Measurements from ENCODE around the gene LRMDA.

LRMDA gene

DNA sequence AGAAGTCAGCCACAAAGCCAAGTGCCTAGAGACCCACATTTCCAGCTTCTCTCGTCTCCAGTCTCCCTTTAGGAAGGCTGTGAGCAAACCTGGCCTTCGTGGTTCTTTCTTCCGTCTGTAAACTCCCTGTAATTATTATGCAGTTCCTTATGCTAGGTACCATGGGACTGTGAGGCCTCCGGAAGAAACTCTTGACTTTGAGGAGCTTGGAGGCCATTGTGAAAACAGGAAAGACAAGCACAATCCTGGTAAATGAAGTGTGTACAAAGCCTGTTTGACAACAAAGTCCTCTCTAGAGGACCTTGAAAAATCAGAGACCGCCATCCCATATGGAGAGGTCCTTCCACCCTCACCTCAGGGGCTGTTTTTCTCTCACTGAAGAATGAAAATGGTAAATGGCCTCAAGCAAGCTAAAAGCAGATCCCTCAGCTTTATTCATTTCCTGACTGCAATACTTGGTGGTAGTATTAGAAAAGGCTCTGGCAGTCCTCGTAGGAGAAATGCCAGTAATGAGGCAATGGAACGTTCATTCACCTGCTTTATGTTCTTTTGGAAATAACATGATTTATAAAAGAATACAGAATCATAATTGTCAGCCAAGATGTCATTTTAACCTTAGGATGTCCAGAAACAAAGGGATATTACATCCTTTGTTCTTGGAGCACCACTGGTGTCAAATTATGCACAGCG is 926.4 kb downstream of the LRMDA start:
- TF ChIP-seq, protein P1, sequence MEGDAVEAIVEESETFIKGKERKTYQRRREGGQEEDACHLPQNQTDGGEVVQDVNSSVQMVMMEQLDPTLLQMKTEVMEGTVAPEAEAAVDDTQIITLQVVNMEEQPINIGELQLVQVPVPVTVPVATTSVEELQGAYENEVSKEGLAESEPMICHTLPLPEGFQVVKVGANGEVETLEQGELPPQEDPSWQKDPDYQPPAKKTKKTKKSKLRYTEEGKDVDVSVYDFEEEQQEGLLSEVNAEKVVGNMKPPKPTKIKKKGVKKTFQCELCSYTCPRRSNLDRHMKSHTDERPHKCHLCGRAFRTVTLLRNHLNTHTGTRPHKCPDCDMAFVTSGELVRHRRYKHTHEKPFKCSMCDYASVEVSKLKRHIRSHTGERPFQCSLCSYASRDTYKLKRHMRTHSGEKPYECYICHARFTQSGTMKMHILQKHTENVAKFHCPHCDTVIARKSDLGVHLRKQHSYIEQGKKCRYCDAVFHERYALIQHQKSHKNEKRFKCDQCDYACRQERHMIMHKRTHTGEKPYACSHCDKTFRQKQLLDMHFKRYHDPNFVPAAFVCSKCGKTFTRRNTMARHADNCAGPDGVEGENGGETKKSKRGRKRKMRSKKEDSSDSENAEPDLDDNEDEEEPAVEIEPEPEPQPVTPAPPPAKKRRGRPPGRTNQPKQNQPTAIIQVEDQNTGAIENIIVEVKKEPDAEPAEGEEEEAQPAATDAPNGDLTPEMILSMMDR (IDR thresholded peaks at IDR 0.05; ENCODE audit: borderline replicate concordance, insufficient read depth, low read depth, low read length), result no peak
- no peak overlapping the region for H3K4me3 ChIP-seq (ENCODE audit: low read depth, low read length)

- TF ChIP-seq, protein P1 (IDR thresholded peaks at IDR 0.05; ENCODE audit: borderline replicate concordance, insufficient read depth, low read depth, low read length), result no peak
- H3K4me3 ChIP-seq (ENCODE audit: low read depth, low read length), result no peak overlapping the region
Observed at GRCh38 chr10:76358743-76359395, 927.4 kb downstream of the LRMDA start.

DNA sequence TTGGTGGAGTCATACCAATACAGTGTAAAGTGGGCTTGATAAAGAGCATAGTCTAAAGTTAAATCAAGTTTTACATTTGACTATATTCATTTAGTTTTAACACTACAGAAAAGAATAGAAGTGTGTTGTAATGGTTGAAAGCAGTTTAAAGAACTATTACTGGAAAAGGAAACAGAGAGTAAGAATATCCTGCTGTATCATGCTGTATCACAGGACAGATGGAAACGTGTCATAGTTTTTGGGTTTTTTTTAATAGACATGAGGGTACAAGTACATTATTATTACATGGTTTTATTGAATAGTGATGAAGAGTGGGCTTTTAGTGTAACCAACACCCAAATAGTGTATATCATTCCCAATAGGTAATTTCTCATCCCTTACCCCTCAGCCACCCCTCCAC is 944.3 kb downstream of the LRMDA start:
- TF ChIP-seq, protein P1 (IDR thresholded peaks at IDR 0.05; ENCODE audit: borderline replicate concordance, insufficient read depth, low read depth, low read length), result no peak

DNA sequence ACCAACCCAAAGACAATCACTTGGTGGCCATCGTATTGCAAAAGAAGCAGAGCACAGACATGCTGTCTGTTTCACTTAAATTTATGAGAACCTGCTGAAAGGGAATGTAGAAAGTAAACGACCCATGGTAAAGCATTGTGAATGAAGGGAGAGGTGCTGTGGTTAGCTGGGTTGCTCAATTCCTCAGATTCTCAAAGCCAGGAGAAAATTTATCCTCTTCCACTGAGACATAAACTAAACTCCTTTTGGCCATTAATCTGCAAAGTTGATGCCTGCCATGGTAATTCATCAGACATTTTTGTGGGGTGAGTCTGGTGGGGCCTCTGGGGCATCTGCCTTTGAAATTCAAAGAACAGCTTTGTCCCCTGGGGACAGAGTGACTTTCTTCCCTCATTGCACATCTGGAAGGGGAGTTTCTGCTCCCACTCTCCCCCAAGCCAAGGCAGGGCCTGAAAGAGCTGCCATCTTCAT is 951.0 kb downstream of the LRMDA start:
- TF ChIP-seq, protein P1 (IDR thresholded peaks at IDR 0.05; ENCODE audit: borderline replicate concordance, insufficient read depth, low read depth, low read length), result no peak
- no peak overlapping the region for H3K4me3 ChIP-seq (ENCODE audit: low read depth, low read length)

More for the DNA sequence above, 944.3 kb downstream of the LRMDA start:
- no peak overlapping the region for H3K4me3 ChIP-seq (ENCODE audit: low read depth, low read length)

GRCh38 chr10:76388321-76389023 is 957.0 kb downstream of the LRMDA start:
- no peak overlapping the region for H3K4me3 ChIP-seq (ENCODE audit: low read depth, low read length)
- TF ChIP-seq, protein P1 (IDR thresholded peaks at IDR 0.05; ENCODE audit: borderline replicate concordance, insufficient read depth, low read depth, low read length), result no peak

- H3K4me3 ChIP-seq (ENCODE audit: low read depth, low read length), result no peak overlapping the region
- TF ChIP-seq, protein P1 (IDR thresholded peaks at IDR 0.05; ENCODE audit: borderline replicate concordance, insufficient read depth, low read depth, low read length), result no peak
Observed at GRCh38 chr10:76393875-76394706, 962.7 kb downstream of the LRMDA start.
